GM21723 (cell line): ENCODE data around the gene ERC2.

ENCODE experiments used
- ATAC-seq: cut with Tn5 transposase; IDR thresholded peaks from one replicate; pipeline ENCODE4 v1.9.1; 2021; ENCODE audit warnings: mild to moderate bottlenecking, moderate library complexity; ENCODE audit not compliant: unreplicated experiment

The ERC2 gene

DNA sequence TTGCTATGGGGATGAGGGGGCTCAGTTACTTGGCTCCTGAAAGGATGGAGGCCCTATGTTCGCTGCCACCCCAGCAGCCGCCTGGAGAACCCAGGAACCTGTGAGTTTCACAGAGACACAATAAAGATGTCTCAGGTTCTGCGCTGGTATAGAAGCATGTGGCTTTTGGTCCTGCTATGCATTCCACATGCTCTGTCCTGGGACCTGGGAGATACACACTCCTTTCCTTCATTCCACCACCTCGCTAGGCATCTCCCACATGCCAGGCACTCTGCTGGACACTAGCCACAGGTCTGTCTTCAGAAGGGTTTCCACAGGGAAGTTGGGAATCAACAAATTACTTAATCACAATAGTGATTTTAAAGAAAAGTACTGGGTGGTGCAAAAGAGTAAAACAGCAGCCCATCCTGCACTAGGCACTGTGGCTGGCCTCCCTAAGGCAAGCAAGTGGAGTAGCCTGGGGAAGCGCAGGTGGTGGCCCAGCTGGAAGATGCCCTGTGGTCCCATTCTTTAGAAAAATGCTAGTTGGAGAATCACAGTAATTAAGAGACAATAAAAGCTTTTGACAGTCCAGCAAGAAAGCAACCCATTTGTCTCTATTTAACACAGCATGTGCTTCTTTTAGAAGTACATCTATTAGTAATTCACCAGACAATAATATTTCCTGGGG lies 572.2 kb downstream of the ERC2 start:
- ATAC-seq = no peak

DNA sequence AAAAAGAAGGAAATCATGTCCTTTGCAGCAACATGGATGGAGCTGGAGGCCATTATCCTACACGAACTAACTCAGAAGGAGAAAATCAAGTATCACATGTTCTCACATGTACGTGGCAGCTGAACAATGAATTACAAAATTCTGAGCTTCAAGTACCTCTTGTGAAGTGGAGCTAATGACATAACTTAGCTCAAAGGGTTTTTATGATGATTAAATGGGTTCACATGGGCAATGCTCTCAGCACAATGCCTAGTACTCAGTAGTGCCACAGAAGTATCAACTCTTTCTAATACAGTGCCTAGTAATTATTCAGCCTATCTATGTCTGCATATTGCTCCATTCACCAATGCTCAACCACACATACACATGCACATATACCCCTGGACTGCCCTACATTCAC lies 573.7 kb downstream of the ERC2 start:
- no peak for ATAC-seq

DNA sequence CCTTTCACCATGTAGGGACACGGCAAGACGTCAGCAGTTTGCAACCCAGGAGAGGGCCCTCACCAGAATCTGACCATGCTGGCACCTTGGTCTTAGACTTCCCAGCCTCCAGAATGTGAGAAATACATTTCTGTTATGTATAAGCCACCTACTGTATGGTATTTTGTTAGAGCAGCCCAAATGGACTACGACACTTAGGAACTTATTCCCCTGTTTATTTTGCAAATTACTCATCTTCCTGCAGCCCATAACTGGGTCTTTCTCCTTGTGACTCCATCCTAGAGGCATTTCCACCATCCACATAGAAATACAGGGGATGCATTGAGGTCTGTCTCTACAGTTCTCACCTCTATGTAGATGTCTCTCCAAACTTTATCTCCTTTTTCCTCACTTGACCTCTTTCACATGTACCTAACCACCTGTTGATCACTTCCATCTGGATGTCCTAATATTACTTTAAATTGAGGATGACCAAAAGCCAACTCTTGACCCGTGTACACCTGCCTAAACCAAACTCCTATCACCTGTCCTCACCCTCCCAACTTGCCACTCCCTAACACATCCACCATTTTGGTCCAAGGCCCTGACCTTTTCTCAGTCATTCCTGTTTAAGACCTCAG lies 575.1 kb downstream of the ERC2 start:
- no peak for ATAC-seq

DNA sequence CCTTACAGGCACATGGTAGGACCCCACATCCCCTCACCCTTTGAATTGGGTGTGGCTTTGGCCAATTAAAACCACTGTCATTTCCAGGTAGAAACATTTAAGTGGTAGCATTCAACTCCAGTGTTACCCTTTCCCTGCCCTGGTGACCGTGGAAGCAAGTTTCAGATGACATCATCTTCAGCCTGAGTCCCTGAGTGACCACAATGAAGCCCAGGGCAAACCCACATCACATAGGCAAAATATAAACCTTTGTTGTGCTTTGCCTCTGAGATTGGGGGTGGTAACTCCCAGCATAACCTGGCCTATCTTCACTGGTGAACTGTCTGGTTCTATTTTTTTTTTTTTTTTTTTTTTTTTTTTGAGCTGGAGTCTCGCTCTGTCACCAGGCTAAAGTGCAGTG lies 577.2 kb downstream of the ERC2 start:
- no peak for ATAC-seq

DNA sequence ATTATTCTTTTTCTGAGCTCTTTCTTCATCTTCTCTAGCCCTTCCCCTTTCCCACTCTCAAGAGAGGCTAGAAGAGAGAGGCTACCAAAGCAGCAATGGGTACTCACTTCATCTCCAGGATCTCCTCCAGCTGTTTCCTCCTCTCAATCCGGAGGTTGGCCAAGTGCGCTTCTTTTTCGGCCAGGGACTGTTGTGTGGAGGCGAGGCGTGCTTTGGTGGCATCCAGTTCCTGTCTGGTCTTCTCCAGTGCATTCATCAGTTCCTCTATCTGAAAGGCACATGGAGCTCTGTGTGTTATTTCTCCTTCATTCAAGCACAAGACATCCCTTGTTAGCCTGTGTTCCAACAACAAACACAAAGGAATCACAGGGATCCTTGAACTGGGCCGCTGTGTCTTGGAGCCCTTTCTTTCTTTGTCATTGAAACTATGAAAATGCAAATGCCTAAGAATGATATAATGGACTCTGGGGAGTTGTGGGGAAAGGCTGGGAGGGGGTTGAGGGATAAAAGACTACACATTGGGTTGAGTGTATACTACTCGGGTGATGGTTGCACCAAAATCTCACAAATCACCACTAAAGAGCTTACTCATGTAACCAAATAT lies 579.9 kb downstream of the ERC2 start:
- no peak for ATAC-seq

DNA sequence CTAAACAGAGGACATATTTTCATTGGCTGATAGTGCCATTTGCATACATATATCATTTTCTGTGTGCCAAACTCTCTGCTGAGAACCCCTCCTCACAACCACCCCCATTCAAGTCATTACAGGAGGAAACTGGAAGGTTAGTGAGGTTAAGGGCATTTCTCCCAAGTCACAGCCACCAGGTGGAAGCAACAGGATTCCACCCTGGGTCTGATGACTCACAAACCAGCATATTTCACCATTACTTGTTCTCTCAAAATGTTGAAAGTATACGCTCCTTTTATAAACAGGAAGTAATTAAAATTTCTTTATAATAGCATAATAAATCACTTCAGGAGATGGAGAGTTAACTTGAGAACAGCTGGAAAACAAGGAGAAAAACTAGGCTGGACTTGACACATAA lies 582.5 kb downstream of the ERC2 start:
- ATAC-seq = no peak

DNA sequence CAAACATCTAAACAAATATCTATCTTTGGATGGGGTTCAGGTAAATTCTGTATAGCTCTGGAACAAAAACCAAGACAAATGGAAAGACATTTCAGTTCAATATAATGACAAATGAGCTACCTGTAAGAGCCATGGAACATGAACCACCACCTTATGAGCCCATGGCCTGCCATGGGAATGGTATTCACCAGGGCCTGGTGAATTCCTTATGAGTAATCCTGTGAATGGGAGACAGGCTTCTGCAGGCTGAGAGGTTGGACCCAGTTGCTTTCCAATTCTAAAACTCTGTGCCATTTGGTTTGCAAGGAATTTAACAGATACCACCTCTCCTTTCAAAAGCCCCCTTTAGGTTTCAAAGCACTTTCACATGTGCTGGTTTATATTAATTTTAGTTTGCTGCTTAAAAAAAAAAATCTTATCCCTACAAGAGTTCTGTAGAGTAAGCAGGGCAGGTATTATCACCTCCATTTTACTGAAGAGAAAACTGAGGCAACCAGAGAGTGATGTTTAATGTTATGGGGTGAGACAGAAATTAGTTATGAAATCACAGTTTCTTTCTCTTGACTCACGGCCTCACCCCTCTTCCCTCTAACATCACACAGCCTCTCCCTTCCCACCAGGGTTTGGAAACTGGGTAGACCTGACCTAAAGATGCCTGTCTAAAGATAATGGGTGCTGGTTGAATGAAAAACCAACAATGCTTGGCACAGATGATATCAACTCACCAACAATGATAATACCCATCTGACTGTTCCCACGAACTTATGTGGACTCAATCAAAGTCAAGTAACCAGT lies 583.6 kb downstream of the ERC2 start:
- no peak for ATAC-seq

DNA sequence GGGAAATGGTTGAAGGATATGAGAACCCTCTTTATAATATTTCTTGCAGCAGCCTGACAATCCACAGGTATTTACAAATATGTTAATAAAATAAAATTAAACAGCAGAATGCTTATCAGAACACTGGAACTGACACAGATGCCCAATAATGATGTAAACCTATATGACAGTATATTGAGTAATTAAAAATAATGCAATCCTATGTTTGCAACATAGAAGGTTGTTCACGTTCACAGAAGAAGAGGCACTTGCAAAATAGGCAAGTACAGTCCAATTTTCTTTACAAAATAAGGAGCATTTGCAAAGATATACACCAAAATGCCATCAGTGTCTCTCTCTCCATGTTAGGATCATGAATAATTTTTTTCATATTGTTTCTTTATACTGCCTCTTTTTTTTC lies 584.2 kb downstream of the ERC2 start:
- no peak for ATAC-seq

DNA sequence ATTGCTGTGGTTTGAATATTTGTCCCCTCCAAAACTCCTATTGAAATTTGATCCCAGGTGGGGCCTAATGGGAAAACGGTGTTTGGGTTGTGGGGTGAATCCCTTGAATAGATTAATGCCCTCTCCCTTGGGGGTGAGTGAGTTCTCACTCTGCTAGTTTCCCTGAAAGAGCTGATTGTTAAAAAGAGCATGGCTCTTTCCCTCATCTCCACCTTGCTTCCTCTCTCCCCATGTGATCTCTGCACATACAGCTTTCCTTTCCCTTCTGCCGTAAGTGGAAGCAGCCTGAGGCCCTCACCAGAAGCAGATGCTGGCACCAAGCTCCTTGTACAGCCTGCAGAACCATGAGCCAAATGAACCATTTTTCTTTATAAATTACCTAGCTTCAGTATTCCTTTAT lies 586.3 kb downstream of the ERC2 start:
- ATAC-seq = no peak

DNA sequence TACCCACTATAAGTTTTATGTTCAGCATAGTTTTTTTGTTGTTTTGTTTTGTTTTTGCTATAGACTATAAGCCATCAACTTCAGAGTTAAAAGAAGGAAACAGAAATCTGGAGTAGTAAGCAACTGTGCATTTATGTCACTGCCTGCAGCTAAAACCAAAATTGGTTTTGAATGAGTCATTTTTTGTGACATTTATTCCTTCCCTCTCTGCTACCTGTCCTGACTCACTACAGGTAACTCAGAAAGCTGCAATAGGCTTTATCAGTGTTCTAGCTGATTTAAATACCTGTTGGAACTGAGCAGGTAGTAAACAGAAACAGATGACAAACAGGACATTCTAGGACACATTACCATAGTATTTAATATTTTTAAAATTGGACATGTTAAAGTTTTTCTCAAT lies 587.9 kb downstream of the ERC2 start:
- ATAC-seq = no peak

DNA sequence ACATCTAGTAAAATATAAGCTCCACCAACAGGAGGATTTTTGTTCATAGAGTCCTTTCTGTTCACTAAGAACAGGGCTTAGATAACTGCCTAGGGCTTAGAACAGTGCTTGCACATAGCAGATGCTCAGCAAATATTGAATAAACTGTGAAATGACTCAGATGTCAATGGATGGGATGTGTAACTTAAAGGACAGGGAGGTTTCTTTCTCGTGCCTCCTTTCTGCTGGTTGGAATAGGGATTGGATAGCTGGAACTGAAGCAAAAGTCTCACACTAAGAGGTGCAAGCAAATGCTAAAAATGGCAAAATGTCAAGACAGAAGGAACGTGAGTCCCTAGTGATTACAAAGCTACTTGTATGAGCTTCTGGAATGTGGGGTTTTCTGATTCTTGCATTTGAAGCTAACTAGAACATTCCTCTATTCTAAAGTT lies 588.4 kb downstream of the ERC2 start:
- ATAC-seq = no peak

DNA sequence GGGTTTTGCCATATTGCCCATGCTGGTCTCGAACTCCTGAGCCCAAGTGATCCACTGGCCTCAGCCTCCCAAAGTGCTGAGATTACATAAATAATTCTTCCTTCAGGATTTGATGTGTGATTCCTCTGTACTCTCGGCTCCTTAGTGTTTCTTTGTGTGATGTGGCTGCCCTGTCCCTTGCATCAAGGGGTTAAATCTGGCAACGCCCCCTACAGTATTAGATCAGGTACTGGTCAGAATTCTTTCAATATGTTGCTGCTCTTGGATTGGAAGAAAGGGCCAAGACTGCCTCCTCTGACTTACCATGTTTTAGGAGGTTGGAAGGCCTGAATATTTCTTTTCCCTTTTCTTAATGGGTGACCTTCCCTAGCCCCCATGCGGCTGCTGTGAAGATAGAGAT lies 590.6 kb downstream of the ERC2 start:
- no peak for ATAC-seq

DNA sequence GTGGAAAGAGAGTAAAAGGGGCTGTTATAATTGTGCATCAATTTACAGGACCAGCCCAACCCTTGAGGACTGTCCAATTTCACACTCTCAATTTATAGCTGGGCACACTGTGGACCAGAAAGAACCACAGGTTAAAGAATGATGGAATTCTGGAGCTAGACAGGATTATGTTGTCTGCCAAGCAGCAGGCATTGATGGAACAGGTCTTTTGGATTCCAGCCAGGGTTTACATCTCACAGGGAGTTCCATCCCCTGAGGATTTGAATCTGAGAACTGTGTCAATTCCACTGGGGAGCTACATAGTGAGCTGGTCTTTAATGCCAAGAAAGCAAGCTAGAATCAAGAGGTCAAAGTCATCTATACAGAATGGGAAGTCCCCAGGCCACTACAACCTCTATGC lies 591.7 kb downstream of the ERC2 start:
- ATAC-seq = no peak

DNA sequence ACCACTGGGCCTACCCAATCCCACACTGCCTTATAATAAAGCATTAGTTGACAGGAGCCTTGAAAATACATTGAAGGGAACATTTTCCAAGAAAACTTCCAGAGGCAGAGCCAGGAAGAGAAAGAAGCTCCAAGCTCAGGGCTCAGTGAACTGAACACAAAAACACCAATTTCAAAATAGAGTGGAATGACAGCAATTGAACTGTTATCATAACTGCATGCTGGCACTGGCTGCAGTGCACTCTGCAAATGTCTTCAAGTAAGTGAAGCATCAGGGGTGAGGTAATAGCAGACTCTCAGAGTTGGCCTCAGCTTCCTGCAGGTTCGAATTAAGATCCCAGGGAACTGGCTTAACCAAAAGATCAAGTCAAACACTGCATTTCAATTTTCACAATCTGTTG lies 593.2 kb downstream of the ERC2 start:
- ATAC-seq = no peak

DNA sequence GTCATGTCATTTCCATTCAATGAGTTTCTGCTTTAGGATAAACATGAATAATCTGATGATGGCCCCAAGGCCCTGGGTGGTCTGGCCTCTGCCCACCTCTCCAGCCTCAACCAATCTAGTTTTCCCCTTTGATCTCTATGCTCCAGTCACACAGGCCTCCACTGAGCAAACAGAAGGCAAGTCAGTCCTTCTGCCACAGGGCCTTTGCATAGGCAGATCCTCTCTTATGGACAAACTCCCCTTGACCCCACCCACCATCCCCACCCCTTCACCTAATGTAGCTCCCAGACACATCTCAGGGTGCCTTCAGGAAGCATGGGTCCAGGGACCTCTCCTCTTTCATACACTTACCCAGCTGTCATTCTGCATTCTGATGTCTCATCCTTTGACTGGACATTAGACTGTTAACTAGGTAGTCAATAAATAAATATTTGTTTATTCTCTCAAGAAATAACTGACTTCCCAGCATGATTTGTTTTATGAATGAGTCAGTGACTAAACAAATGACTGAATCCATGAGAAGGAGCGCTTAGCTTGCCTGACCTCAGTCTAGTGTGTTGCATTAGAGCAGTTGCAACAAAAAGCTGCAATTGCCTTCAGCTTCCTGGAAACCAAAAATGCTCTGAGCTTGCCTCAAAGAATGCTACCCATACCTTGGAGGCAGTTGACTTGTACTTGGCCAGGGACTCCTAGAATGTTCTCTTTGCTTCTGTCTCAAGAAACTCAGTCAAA lies 594.6 kb downstream of the ERC2 start:
- no peak for ATAC-seq

DNA sequence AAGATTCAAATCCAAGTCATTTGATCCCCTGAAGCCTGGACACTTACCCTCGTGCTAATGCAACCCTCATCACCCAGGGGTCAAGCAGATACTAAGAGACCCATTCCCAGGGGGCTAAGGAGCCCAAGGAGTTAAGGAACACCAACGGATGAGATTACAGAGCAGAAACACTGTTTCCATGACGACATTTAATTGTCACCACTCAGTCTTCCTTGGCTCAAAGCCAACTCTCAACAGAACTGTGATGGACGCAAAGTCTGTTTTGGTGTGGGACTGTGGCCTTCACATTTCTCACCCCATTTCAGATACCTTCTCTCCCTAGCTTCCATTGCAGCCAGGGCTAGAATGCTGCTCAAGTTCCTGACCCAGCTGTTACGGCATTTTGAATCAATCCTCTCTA lies 597.7 kb downstream of the ERC2 start:
- ATAC-seq = no peak

DNA sequence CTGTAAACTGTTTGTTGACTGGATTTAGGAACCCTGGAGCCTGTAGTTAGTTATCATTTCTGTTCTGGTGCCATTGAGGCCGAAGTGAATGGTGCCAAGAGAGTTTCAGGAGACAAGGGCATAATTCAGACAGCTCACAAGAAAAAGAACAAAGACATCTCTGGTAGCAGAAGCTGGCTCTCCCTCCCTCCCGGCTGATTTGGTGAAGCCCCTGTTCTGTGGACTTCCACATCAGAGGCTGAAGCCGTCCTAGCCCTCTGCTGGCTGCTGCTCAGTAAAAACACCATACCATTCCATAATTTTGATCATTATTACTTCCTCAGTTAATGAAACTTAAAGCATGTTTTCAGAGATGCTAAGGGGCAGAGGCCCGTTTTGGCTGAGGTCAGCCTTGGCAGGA lies 599.9 kb downstream of the ERC2 start:
- ATAC-seq = no peak

DNA sequence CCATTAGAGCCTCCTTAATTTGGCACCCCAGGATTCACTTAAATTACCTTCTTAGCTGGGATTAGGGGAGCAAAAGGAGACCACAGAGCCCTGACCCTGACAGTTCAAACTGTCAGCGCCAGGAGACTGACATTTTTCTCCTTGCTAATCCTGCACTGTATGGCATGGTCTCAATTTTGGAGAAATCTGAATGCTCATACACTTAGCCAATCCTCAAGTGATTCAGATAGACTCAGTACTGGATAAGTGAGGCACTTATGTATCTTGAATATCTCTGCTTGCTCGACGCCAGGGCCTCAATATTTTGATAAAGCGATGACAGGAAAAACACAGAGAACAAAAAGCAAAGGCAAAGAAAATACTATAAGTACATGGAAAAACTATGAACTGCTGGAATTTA lies 605.2 kb downstream of the ERC2 start:
- no peak for ATAC-seq

DNA sequence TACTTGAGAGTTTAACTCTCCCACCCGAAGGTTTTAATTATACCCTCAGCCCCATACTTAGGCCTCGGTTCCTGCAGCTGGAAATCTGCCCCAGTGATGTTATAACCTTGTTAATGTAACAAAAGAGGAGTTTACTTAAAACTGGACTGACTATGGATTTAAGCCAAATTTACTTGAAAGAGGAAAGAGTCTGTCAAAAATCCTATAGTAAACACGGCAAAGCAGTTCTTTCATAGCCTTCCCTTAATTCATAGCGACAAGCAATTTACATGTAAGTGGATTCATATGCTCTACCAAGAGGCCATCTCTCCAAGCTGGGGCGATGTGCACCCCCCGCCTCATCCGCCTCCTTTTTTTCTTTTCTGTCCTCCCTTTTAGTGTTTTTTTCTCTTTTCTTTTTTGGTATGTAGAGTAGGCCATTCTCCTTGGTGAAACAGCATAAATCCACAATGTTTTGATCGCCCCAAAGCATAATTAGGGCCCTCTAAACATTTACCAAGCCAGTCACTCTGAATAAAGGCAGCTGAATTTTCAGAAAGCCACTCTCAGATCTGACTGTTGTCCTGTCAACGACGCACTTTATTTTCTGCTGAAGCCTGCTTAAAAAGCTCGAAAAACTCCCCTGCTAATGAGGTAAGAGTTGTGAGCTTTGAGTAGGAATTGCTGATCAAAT lies 608.1 kb downstream of the ERC2 start:
- no peak for ATAC-seq

DNA sequence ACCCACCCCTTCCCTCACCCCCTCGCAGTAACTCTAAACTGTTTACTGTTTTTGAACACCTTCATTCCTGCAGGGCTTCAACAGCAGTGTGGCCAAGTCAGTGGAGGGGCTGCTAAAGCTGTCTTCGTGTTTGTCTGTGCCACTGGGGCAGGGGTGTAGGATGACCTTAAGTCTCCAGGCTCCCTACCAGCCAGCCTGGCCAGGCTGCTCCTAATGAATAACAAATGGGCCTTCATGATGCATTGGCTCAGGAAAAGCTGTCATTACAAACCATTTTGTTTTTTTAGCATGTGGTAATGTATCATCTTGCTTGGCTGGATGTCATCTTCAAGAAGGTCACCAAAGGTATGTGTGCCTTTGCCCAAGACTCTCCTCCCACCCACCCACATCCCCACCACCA lies 609.0 kb downstream of the ERC2 start:
- no peak for ATAC-seq

DNA sequence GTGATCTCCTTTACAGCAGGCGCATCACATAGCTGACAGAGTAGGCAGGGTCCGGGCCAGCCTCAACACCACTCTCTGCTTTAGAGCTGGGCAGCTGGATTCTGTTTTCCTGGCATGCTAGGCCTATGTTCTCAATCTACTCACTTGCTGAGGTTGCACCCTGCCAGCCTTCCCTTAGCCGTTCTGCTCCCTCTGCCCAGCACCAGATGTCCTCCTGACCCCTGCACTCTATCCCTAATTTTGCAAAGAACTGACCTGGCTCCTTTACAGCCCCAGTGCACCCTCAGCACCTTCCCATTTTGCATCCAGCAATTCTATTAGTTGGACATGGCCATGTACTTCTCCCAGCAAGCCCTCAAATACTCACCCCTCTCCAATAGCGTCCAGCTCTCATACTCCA lies 609.5 kb downstream of the ERC2 start:
- no peak for ATAC-seq
